HepG2 (cell line): Measurements from ENCODE around the gene PRKCE.
"Not testable (repeated sequence)": the region's sequence is repeated elsewhere in the genome, so short reads cannot be mapped to it uniquely, and the experiment has no call there.

Experiments
- ARID2 ChIP-seq: sonication (generic); formaldehyde crosslinking; IDR thresholded peaks from 2 replicates; pipeline ENCODE4 v1.8.1; 2022; ENCODE audit warnings: mild to moderate bottlenecking, missing genetic modification reagents, borderline replicate concordance
- ARNT ChIP-seq: fragments of 450-650 bp; IDR thresholded peaks from 2 replicates; pipeline ENCODE4 v1.6.1; 2017
- CEBPB ChIP-seq: IDR thresholded peaks from 2 replicates; pipeline ENCODE4 v1.6.1; 2011; ENCODE audit warnings: low read depth, low read length, improper control_type of control experiment, borderline replicate concordance
- EZH2 ChIP-seq: conservative IDR thresholded peaks from 2 replicates; pipeline ENCODE4 v1.6.1; 2012; ENCODE audit warnings: mild to moderate bottlenecking, low read depth, low read length, moderate library complexity
- POLR2A ChIP-seq, 2 experiments: IDR thresholded peaks; 2 replicates each; pipeline ENCODE4 v1.6.1; 2011; ENCODE audit warnings: low read depth in 2 of 2, low read length in 2 of 2, mild to moderate bottlenecking in 1 of 2, moderate library complexity in 1 of 2; ENCODE audit not compliant: insufficient read depth in 1 of 2
- POLR2AphosphoS2 ChIP-seq: IDR thresholded peaks from 2 replicates; pipeline ENCODE4 v1.6.1; 2011; ENCODE audit warnings: low read depth, low read length, improper control_type of control experiment
- SIN3A ChIP-seq: IDR thresholded peaks from 2 replicates; pipeline ENCODE4 v1.6.1; 2011; ENCODE audit warnings: low read depth, mild to moderate bottlenecking, control low read depth, low read length, borderline replicate concordance
- STAT6 ChIP-seq: sonication (generic); formaldehyde crosslinking; IDR thresholded peaks from 2 replicates; pipeline ENCODE4 v1.4.0; 2020; ENCODE audit warnings: missing genetic modification reagents, mild to moderate bottlenecking, borderline replicate concordance
- TAF1 ChIP-seq: sonication (generic); formaldehyde crosslinking; IDR thresholded peaks from 2 replicates; pipeline ENCODE4 v1.4.0; 2020; ENCODE audit warnings: missing genetic modification reagents
- ZNF468 ChIP-seq: sonication (generic); formaldehyde crosslinking; IDR thresholded peaks from 2 replicates; pipeline ENCODE4 v1.8.0; 2022; ENCODE audit warnings: mild to moderate bottlenecking, moderate library complexity, missing genetic modification reagents
- ZNF644 ChIP-seq: IDR thresholded peaks from 2 replicates; pipeline ENCODE4 v1.6.1; 2016; ENCODE audit warnings: low read depth
- ZNF652 ChIP-seq: IDR thresholded peaks from 2 replicates; pipeline ENCODE4 v1.6.1; 2016; ENCODE audit warnings: low read depth, borderline replicate concordance
- TF ChIP-seq, protein P1 (sequence below): sonication (generic); formaldehyde crosslinking; IDR thresholded peaks from 2 replicates; pipeline ENCODE4 v1.5.0; 2020; ENCODE audit warnings: mild to moderate bottlenecking, missing genetic modification reagents, moderate library complexity

- TF ChIP-seq, protein P1, sequence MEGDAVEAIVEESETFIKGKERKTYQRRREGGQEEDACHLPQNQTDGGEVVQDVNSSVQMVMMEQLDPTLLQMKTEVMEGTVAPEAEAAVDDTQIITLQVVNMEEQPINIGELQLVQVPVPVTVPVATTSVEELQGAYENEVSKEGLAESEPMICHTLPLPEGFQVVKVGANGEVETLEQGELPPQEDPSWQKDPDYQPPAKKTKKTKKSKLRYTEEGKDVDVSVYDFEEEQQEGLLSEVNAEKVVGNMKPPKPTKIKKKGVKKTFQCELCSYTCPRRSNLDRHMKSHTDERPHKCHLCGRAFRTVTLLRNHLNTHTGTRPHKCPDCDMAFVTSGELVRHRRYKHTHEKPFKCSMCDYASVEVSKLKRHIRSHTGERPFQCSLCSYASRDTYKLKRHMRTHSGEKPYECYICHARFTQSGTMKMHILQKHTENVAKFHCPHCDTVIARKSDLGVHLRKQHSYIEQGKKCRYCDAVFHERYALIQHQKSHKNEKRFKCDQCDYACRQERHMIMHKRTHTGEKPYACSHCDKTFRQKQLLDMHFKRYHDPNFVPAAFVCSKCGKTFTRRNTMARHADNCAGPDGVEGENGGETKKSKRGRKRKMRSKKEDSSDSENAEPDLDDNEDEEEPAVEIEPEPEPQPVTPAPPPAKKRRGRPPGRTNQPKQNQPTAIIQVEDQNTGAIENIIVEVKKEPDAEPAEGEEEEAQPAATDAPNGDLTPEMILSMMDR = not testable (repeated sequence)
- not testable (repeated sequence) for TF ChIP-seq ARNT; ZNF468; ARID2 (CRISPR knock-in tag); TAF1 (CRISPR knock-in tag); ZNF652 (CRISPR knock-in tag); POLR2AphosphoS2; CEBPB; EZH2; POLR2A (IDR thresholded peaks at IDR 0.05; ENCODE audit: insufficient read depth in 1 of 2, low read depth in 2 of 2, low read length in 2 of 2); SIN3A; STAT6 (CRISPR knock-in tag); ZNF644
Observed at GRCh38 chr2:45890371-45890646, 238.8 kb downstream of the PRKCE start.
